Measurements from ENCODE around the gene CDH4.

The CDH4 gene

GRCh38 chr20:61880706-61881105 is 628.6 kb downstream of the CDH4 start:
- H2BK15ac ChIP-seq (replicated peaks; ENCODE audit: low read depth): no peak overlapping the region
- H2BK5ac ChIP-seq (ENCODE audit: low read length): no peak overlapping the region
- H3K9ac ChIP-seq (ENCODE audit: low read length): no peak overlapping the region
- DNase-seq: no peak
- H3K27me3 ChIP-seq (ENCODE audit: insufficient read depth, low read length, poor library complexity): no peaks in the 10 kb centered on the region
- H3K36me3 ChIP-seq (ENCODE audit: control insufficient read depth, insufficient read depth, low read length): no peaks in the 10 kb centered on the region
- H3K27ac ChIP-seq (ENCODE audit: low read depth, low read length): no peak overlapping the region
- H3K4me2 ChIP-seq (ENCODE audit: low read length): no peak overlapping the region
- H2BK120ac ChIP-seq (ENCODE audit: low read depth, low read length): no peak overlapping the region
- H3K23ac ChIP-seq (ENCODE audit: low read length): no peak overlapping the region
- H3K4me3 ChIP-seq (ENCODE audit: low read length): no peak overlapping the region
- no peaks in the 10 kb centered on the region for H3K79me2 ChIP-seq (ENCODE audit: control insufficient read depth, insufficient read depth, low read length)
- WGBS (ENCODE audit: extremely low coverage, insufficient coverage, low lambda C conversion rate): no CpG with 5 or more reads among the region's 8 CpGs
- no peaks in the 10 kb centered on the region for H3K79me1 ChIP-seq (ENCODE audit: low read length)
- no peaks in the 10 kb centered on the region for H3K4me1 ChIP-seq (ENCODE audit: control insufficient read depth, low read depth, low read length)
- no peak overlapping the region for H4K8ac ChIP-seq (ENCODE audit: low read depth, low read length)
- no peak overlapping the region for H4K5ac ChIP-seq (ENCODE audit: low read length)
- H3K4ac ChIP-seq (ENCODE audit: low read depth, low read length): no peak overlapping the region
- H2AK5ac ChIP-seq (ENCODE audit: low read length): no peak overlapping the region
- no peak overlapping the region for H3K18ac ChIP-seq (ENCODE audit: low read length)
- no peak overlapping the region for H3K56ac ChIP-seq (ENCODE audit: low read length)

DNA sequence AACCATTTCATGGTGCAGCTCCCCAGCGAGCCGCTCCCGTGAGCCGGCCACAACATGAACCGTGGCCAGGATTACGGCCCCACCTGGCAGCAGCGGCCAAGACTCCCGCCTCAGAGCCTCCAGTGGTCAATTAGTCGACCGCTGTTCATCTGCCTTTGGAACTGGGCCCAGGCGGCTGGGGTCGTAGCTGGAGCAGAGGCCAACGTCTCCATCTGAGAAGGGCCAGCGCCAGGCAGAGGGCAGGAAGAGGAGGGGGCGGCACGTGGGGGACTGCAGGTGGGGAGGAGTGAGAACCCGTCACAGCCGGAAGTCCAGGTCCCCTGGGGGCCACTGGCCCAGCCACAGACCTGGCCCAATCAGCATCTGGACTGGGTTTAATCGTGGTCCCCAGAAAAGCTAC is 629.4 kb downstream of the CDH4 start:
- H3K4me2 ChIP-seq (ENCODE audit: low read length): no peak overlapping the region
- H2BK15ac ChIP-seq (replicated peaks; ENCODE audit: low read depth): no peak overlapping the region
- H2BK5ac ChIP-seq (ENCODE audit: low read length): no peak overlapping the region
- no peaks in the 10 kb centered on the region for H3K36me3 ChIP-seq (ENCODE audit: control insufficient read depth, insufficient read depth, low read length)
- no peak overlapping the region for H2BK120ac ChIP-seq (ENCODE audit: low read depth, low read length)
- no peaks in the 10 kb centered on the region for H3K4me1 ChIP-seq (ENCODE audit: control insufficient read depth, low read depth, low read length)
- no peak overlapping the region for H3K18ac ChIP-seq (ENCODE audit: low read length)
- H3K79me1 ChIP-seq (ENCODE audit: low read length): no peaks in the 10 kb centered on the region
- H3K56ac ChIP-seq (ENCODE audit: low read length): no peak overlapping the region
- no peak overlapping the region for H3K4ac ChIP-seq (ENCODE audit: low read depth, low read length)
- no peak overlapping the region for H3K23ac ChIP-seq (ENCODE audit: low read length)
- no peak for DNase-seq
- H3K79me2 ChIP-seq (ENCODE audit: control insufficient read depth, insufficient read depth, low read length): no peaks in the 10 kb centered on the region
- WGBS (ENCODE audit: extremely low coverage, insufficient coverage, low lambda C conversion rate): no CpG with 5 or more reads among the region's 19 CpGs
- no peak overlapping the region for H3K27ac ChIP-seq (ENCODE audit: low read depth, low read length)
- H3K9ac ChIP-seq (ENCODE audit: low read length): no peak overlapping the region
- H4K8ac ChIP-seq (ENCODE audit: low read depth, low read length): no peak overlapping the region
- no peaks in the 10 kb centered on the region for H3K27me3 ChIP-seq (ENCODE audit: insufficient read depth, low read length, poor library complexity)
- no peak overlapping the region for H2AK5ac ChIP-seq (ENCODE audit: low read length)
- H3K4me3 ChIP-seq (ENCODE audit: low read length): no peak overlapping the region
- H4K5ac ChIP-seq (ENCODE audit: low read length): no peak overlapping the region

DNA sequence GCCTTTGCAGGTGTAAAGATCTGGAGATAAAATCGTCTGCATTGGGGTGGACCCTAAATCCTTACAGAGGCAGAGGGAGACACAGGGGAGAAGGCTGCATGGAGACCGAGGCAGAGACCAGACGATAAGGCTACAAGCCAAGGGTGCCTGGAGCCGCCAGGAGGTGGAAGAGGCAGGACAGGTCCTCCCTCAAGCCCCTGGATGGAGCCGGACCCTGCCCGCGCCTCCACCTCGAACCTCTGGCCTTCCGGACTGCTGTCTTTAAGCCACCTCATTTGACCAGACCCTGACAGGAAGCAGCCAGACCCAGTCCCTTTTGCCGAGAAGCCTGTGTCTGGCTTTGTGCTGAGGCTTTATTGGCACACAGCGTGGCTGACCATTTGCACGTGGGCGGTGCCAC is 629.8 kb downstream of the CDH4 start:
- no peak overlapping the region for H3K18ac ChIP-seq (ENCODE audit: low read length)
- H3K4me1 ChIP-seq (ENCODE audit: control insufficient read depth, low read depth, low read length): no peaks in the 10 kb centered on the region
- no peak overlapping the region for H2AK5ac ChIP-seq (ENCODE audit: low read length)
- DNase-seq: no peak
- no peaks in the 10 kb centered on the region for H3K79me1 ChIP-seq (ENCODE audit: low read length)
- no peak overlapping the region for H3K9ac ChIP-seq (ENCODE audit: low read length)
- no peak overlapping the region for H3K4me2 ChIP-seq (ENCODE audit: low read length)
- no peak overlapping the region for H3K4ac ChIP-seq (ENCODE audit: low read depth, low read length)
- H2BK120ac ChIP-seq (ENCODE audit: low read depth, low read length): no peak overlapping the region
- no peaks in the 10 kb centered on the region for H3K27me3 ChIP-seq (ENCODE audit: insufficient read depth, low read length, poor library complexity)
- no peak overlapping the region for H3K4me3 ChIP-seq (ENCODE audit: low read length)
- no peaks in the 10 kb centered on the region for H3K79me2 ChIP-seq (ENCODE audit: control insufficient read depth, insufficient read depth, low read length)
- no peak overlapping the region for H2BK5ac ChIP-seq (ENCODE audit: low read length)
- no peak overlapping the region for H3K27ac ChIP-seq (ENCODE audit: low read depth, low read length)
- H4K5ac ChIP-seq (ENCODE audit: low read length): no peak overlapping the region
- no peak overlapping the region for H2BK15ac ChIP-seq (replicated peaks; ENCODE audit: low read depth)
- H3K56ac ChIP-seq (ENCODE audit: low read length): no peak overlapping the region
- H4K8ac ChIP-seq (ENCODE audit: low read depth, low read length): no peak overlapping the region
- H3K23ac ChIP-seq (ENCODE audit: low read length): no peak overlapping the region
- H3K36me3 ChIP-seq (ENCODE audit: control insufficient read depth, insufficient read depth, low read length): no peaks in the 10 kb centered on the region
- no CpG with 5 or more reads among the region's 13 CpGs for WGBS (ENCODE audit: extremely low coverage, insufficient coverage, low lambda C conversion rate)

DNA sequence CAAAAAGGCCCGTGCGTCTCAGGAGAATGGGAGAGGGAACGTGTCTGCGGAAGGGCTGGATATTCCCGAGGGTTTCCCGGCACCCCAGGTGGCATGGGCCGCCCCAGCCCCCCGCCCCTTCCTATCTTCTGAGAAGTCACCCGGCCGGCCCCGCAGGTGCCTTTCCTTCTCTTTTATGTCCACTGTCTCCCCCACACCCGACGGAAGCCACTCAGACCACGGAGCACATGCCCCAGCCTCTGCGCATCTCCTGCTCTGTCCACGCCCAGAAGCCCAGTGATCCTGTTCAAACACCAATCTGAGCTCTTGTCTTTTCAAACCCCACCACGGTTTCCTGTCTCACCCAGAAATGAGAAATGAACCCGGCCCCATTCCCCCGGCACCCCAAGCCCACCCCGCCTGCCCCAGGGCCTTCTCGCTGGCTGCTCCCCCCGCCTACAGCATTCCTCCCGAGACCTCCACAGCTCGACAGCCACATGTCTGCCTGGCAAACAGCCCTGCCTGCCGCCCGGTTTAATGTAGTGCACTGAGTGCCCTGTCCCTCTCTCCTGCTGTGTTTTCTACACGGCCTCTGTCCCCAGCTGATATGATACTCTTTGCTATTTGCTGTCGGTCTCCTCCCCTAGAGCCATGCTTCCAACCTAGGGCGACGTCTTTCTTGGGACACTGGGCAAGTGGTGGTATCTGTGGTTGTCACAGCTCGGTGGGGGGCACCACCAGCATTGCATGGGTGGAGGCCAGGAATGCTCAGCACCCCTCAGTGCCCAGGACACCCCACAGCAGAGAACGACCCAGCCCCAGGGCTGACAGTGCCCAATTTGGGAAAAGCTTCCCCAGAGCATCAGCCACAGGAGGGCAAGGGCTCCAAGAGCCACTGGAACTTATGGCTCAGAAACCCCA is 630.9 kb downstream of the CDH4 start:
- H3K27ac ChIP-seq (ENCODE audit: low read depth, low read length): no peak overlapping the region
- H4K8ac ChIP-seq (ENCODE audit: low read depth, low read length): no peak overlapping the region
- no peak overlapping the region for H4K5ac ChIP-seq (ENCODE audit: low read length)
- no peak overlapping the region for H3K4ac ChIP-seq (ENCODE audit: low read depth, low read length)
- H3K4me3 ChIP-seq (ENCODE audit: low read length): no peak overlapping the region
- H3K27me3 ChIP-seq (ENCODE audit: insufficient read depth, low read length, poor library complexity): no peaks in the 10 kb centered on the region
- no peaks in the 10 kb centered on the region for H3K4me1 ChIP-seq (ENCODE audit: control insufficient read depth, low read depth, low read length)
- no peak for DNase-seq
- no peak overlapping the region for H2BK120ac ChIP-seq (ENCODE audit: low read depth, low read length)
- no peak overlapping the region for H3K23ac ChIP-seq (ENCODE audit: low read length)
- no peak overlapping the region for H3K4me2 ChIP-seq (ENCODE audit: low read length)
- no peak overlapping the region for H3K9ac ChIP-seq (ENCODE audit: low read length)
- no peaks in the 10 kb centered on the region for H3K79me1 ChIP-seq (ENCODE audit: low read length)
- H2BK15ac ChIP-seq (replicated peaks; ENCODE audit: low read depth): no peak overlapping the region
- WGBS (ENCODE audit: extremely low coverage, insufficient coverage, low lambda C conversion rate): no CpG with 5 or more reads among the region's 32 CpGs
- H2AK5ac ChIP-seq (ENCODE audit: low read length): no peak overlapping the region
- no peak overlapping the region for H2BK5ac ChIP-seq (ENCODE audit: low read length)
- H3K79me2 ChIP-seq (ENCODE audit: control insufficient read depth, insufficient read depth, low read length): no peaks in the 10 kb centered on the region
- no peak overlapping the region for H3K56ac ChIP-seq (ENCODE audit: low read length)
- H3K36me3 ChIP-seq (ENCODE audit: control insufficient read depth, insufficient read depth, low read length): no peaks in the 10 kb centered on the region
- H3K18ac ChIP-seq (ENCODE audit: low read length): no peak overlapping the region

GRCh38 chr20:61883857-61884393 is 631.9 kb downstream of the CDH4 start:
- no peaks in the 10 kb centered on the region for H3K27me3 ChIP-seq (ENCODE audit: insufficient read depth, low read length, poor library complexity)
- no peaks in the 10 kb centered on the region for H3K79me1 ChIP-seq (ENCODE audit: low read length)
- no peak overlapping the region for H2BK120ac ChIP-seq (ENCODE audit: low read depth, low read length)
- H3K36me3 ChIP-seq (ENCODE audit: control insufficient read depth, insufficient read depth, low read length): no peaks in the 10 kb centered on the region
- H3K18ac ChIP-seq (ENCODE audit: low read length): no peak overlapping the region
- no peak overlapping the region for H3K56ac ChIP-seq (ENCODE audit: low read length)
- H3K27ac ChIP-seq (ENCODE audit: low read depth, low read length): no peak overlapping the region
- no peak overlapping the region for H2AK5ac ChIP-seq (ENCODE audit: low read length)
- DNase-seq: no peak
- H2BK5ac ChIP-seq (ENCODE audit: low read length): no peak overlapping the region
- H3K23ac ChIP-seq (ENCODE audit: low read length): no peak overlapping the region
- H4K8ac ChIP-seq (ENCODE audit: low read depth, low read length): no peak overlapping the region
- no peak overlapping the region for H3K4me3 ChIP-seq (ENCODE audit: low read length)
- H3K4me2 ChIP-seq (ENCODE audit: low read length): no peak overlapping the region
- H4K5ac ChIP-seq (ENCODE audit: low read length): no peak overlapping the region
- no peaks in the 10 kb centered on the region for H3K79me2 ChIP-seq (ENCODE audit: control insufficient read depth, insufficient read depth, low read length)
- H2BK15ac ChIP-seq (replicated peaks; ENCODE audit: low read depth): no peak overlapping the region
- no peak overlapping the region for H3K4ac ChIP-seq (ENCODE audit: low read depth, low read length)
- H3K9ac ChIP-seq (ENCODE audit: low read length): no peak overlapping the region
- H3K4me1 ChIP-seq (ENCODE audit: control insufficient read depth, low read depth, low read length): no peaks in the 10 kb centered on the region
- WGBS (ENCODE audit: extremely low coverage, insufficient coverage, low lambda C conversion rate): no CpG with 5 or more reads among the region's 14 CpGs

Data from mesendoderm (in vitro differentiated cells).